Activated CD4-positive, CD25-positive, alpha-beta regulatory T cell treated with anti-CD3 and anti-CD28 coated beads, Interleukin-2, amount 50 U/mL, for 24 hours (primary cell): ENCODE results near the gene SNX21.
A peak's percentile ranks its signal among the peaks of the same experiment; 100 is the strongest.
"Not testable (repeated sequence)": the region's sequence is repeated elsewhere in the genome, so short reads cannot be mapped to it uniquely, and the experiment has no call there.

Experiments
- ATAC-seq, 2 donors: fragments of 150-1000 bp; cut with Tn5 transposase; one replicate each; pipeline ENCODE4 v1.10.0; 2021; ENCODE audit warnings: mild to moderate bottlenecking in 1 of 2, moderate library complexity in 1 of 2

Gene SNX21, protein sequence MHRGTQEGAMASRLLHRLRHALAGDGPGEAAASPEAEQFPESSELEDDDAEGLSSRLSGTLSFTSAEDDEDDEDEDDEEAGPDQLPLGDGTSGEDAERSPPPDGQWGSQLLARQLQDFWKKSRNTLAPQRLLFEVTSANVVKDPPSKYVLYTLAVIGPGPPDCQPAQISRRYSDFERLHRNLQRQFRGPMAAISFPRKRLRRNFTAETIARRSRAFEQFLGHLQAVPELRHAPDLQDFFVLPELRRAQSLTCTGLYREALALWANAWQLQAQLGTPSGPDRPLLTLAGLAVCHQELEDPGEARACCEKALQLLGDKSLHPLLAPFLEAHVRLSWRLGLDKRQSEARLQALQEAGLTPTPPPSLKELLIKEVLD

DNA sequence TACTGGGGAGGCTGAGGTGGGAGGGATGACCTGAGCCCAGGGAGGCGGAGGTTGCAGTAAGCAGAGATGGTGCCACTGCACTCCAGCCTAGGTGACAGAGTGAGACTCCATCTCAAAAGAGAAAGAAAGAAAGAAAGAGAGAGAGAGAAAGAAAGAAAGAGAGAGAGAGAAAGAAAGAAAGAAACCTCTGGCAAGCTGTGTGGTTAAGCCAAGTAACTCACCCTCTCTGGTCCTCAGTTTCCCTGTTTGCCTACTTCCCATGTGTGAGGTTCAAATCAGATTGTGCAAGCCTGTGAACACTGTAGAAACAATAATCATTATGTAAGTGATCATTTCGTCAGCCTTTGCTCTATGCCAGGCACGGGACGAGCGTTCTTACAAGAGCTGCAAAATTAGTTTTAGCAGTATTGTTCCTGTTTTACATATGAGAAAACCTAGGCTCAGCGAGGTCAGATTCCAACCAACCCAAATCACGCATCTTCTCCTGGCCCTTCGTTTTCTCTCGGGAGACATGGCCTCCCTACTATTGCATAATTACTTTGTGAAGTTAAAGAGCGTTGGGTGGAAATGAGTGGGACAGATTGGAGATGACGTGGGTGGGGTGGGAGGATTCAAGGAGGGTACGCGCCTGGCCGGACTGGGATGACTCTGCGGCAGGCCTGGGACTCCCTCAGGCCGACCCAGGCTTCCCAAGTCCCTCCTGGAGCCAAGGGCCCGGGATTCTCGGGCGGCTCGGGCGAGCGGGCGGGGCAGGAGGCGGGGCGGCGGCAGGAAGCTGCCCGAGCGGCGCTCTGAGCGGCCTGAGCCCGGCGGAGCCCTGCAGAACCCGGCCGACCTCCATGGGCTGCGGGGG lies at the start of gene SNX21:
TSS of gene SNX21 (plus strand) at position 770 of the 853 bp plus-strand sequence. CDS start 121 bp downstream, outside the sequence.
- ATAC-seq, result peak; percentile 53 to 63

DNA sequence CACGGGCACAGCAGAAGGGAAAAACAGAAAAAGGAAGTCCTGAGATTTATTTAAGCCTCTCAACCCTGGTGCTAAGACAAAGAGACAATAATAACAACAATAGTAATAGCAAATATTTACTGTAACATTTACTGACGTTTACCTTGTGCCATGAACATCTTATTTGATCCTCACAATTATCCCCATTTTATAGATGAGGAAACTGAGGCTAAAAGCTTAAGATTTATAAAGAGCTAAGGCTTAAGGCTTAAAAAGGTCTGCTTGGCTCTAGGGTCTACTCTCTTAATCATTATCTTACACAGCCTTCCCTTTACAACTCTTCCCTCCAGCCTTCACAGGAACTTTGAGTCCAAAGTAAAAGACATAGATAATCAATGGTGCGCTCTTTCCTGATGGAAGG lies 45.2 kb upstream of the SNX21 start:
- ATAC-seq, result no peak

DNA sequence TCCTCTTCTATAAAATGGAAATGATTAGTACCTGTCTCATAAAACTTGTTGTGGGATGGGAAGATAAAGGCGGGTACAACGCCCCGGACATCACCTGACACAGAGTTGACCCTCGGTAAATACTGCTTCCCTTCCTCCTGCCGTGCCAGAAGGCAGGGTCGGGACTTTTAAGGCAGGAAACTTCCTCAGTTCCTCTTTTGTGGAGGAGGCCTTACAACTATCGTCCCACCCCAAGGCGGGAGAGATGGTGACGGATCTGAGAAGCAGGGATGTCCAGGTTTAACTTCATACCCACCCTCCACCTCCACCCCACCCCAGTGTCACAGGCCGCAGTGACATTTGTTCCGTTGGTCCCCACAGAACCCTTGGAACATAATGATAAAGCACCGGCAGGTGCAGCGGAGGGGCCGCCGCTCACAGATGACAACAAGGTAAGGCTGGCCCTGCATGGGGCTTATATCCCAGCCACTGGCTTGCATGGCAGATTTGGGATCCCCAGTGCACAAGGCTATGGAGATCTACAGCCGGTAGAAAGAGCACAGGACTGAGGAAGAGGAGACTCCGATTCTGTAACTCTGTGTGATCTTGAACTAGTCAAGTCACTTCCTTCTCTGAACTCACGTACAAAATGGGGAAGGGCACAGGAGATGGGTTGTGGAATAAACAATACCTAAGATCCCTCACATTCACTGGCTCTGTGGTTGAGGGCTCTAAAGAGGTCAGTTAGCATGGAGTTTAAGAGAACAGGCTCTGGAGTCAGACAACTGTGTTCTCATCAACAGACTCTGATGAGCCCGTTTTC lies 41.1 kb upstream of the SNX21 start:
- ATAC-seq, result no peak

DNA sequence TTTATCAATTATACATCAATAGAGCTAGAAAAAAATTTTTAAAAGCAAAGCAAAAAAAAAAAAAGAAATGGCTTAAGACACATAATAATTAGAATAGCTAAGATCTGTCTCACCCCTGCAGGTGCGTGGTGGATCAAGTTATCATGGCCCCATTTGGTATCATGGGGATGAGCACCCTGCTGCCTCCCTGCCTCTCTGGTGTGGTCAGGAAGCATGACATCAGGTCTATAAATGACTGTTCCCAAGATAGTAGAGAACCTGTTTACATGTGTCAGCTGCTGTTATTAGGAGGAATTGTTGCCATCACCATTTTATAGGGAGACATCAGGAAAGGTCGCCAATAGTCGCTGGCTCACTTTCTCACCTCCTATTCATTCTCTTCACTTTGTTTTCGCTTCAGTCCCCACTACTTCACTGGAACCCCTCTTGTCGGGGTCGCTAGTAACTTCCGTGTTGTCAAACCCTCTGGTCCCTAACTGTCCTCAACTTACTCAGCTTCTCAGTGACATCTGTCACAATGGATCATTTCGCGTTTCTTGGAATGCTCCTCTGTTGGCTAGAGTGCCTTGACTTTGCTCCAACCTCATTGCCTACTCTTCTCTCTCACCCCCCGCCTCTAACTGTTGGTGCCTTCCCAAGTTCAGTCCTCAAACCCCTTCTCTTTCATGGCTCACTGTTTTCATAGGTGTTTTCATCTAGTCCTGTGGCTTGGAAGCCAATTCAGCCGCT lies 37.1 kb upstream of the SNX21 start:
- no peak for ATAC-seq

DNA sequence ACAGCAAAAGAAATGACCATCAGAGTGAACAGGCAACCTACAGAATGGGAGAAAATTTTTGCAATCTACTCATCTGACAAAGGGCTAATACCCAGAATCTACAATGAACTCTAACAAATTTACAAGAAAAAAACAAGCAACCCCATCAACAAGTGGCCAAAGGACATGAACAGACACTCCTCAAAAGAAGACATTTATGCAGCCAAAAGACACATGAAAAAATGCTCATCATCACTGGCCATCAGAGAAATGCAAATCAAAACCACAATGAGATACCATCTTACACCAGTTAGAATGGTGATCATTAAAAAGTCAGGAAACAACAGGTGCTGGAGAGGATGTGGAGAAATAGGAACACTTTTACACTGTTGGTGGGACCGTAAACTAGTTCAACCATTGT lies 36.1 kb upstream of the SNX21 start:
- ATAC-seq, result not testable (repeated sequence)

DNA sequence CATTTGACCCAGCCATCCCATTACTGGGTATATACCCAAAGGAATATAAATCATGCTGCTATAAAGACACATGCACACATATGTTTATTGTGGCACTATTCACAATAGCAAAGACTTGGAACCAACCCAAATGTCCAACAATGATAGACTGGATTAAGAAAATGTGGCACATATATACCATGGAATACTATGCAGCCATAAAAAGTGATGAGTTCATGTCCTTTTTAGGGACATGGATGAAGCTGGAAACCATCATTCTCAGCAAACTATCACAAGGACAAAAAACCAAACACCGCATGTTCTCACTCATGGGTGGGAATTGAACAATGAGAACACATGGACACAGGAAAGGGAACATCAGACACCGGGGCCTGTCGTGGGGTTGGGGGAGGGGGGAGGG lies 35.6 kb upstream of the SNX21 start:
- ATAC-seq, result not testable (repeated sequence)

DNA sequence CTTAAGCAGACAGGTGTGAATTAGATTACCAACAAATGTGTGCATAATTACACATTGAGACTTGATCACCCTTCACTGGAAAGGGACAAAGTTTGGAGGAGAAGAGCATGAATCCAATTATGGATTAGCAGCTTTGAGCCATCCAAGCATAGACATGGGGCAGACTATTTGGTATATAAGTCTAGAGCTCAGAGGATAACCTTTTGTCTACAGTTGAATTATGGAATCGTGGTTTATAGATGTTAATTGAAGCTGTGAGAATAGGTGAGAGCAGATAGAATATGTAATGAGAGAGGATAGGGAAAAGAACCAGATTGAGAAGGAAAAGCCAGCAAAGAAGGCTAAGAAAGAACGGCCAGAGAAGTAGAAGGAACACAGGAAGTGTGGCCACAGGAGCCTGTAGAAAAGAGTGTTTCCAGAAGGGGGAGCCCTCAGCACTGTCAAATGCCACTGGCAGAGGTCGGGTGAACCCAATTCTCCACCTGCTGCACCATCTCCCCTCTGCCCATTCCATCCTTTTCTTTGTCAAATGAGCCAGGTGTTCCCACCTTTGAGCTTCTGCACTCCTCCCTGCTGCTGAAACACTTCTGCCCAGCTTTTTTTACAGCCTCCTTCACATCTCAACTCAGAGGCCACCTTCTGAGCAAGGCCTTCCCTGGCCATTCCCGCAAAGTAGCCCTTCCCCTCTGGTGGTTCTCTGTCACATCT lies 34.5 kb upstream of the SNX21 start:
- ATAC-seq, result peak; percentile 84 to 85

DNA sequence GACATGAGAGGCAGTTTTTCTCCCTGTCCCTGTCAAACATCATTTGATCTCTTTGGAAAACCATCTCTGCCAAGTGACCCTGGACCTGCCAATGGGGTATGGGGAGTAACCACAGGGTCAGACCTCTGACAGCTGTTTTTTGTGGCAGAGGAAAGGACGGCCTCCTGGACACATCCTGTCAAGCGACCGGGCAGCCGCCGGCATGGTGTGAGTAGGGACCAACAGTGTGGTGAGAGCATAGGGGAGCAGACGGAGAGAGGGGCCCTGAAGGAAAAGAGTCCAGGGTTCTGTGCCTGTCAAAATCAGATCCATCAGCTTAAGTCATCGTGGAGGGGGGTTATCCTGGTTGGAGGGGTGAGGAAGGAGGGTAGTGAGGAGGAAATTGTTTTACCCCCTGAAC lies 31.7 kb upstream of the SNX21 start:
- ATAC-seq, result no peak

DNA sequence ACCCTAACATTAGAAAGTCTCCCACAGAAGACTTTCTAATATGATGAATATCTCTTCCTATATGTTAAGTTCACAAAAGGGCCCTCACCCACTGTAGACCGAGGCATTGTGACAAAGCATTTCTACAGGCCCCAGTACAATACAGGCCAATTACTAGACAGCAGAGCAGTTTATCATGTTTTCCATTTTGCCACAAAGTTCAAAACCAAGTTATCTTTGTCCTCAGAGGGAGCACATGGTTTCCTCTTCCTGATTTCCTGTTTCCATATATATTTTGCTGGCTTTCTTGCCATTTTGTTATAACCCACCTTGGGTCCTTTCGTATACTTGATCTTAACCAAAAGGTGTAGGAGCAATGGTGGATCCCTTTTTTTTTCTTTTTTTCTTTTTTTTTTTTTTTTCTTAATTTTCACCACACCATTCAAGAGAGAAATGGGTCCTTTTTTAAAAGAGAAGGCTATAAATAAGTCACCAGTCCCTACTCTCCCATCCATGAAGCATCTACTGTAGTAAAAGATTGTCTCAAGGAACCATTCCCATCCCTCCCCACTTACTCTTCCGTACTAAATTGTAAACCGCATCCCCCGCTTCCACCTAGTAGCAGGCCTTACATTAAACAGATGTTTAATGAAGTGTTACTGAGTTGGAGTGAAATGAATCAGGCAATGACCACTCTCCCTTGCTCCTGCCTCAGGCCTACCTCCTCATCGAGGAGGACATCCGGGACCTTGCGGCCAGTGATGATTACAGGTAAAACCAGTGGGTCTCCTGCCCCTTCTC lies 23.2 kb upstream of the SNX21 start:
- no peak for ATAC-seq

DNA sequence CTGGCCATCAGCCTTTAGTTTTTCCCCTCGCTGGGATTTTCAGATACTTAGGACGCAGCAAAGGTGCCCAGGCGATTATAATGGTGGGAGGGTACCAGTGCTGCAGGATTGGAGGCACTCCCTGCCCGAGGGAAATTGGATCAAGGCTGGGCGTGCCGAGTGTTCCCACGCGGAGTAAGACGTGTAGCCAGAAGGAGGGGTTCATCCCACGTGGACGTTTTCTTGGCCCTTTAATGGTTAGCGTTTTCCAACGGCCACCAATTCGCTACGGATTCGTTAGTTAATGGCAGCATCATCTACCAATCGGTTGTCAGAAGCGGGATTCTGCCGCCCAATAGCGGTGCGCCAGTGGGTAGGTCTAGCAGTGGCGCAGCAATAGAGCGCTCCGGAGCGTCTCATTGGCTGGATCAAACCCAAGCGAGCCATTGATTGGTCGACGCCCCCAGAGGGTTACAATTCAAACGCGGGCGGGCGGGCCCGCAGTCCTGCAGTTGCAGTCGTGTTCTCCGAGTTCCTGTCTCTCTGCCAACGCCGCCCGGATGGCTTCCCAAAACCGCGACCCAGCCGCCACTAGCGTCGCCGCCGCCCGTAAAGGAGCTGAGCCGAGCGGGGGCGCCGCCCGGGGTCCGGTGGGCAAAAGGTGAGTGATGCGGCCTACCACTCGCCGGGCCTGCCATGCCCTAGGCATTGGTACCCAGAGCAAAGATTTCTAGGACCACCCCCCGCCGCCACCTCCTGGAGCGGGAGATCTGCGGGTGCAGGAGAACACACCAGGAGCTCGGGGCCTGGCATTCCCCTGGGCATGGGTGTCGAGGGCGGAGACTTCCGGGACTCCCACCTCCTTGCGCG lies 21.2 kb upstream of the SNX21 start, which contains the start of gene UBE2C:
TSS of gene UBE2C (plus strand) at position 488 of the 849 bp plus-strand sequence. CDS start at position 540, 52 bp downstream.
- ATAC-seq, result peak; percentile 100

DNA sequence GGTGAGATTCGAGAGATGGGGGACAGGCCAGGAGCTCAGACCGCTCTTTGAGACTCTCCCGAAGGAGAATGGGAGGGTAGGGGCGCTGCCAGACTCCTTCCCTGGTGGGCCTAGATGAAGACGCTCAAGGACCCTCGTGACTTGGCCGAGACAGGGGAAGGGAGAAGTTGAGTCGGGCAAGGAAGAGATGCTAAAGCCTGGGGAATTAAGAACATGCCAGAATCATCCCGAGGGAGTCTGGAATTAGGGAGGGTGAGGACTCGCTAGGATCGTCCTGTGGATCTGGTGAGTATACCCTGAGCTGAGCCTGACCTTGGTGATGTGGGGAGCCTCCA lies 20.6 kb upstream of the SNX21 start:
- ATAC-seq, result no peak

DNA sequence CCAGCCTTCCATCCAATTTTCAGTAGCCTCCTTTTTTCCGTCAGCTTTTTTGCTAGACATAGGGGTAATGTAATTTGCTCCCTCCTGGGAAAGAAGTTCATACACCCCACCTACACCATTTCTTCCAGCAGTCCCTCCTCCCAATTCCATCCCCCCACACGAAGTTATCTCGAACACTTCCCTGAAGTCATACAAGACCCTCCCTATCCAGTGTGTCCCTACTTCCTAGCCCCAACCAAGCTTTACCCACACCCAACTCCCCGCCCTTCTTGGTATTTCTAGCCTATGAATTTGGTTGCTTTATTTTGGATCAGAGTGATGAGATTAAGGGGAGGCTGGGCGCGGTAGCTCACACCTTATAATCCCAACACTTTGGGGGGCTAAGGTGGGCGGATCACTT lies 20.1 kb upstream of the SNX21 start:
- ATAC-seq, result no peak

DNA sequence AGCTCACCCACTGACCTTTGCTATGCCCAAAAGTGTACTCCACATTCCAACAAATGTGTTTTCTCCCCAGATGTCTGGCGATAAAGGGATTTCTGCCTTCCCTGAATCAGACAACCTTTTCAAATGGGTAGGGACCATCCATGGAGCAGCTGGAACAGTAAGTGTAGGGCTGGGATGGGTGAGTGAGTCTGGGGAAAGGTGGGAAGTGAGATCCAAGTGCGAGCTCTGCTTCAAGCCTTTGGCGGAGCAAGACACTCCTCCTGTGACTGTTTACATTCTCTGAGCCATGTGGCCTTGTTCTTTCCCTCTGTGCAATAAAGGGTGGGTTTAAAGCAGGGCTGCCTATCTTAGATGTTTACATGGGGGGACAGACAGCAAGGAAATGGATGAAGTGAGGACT lies 19.3 kb upstream of the SNX21 start:
- no peak for ATAC-seq

DNA sequence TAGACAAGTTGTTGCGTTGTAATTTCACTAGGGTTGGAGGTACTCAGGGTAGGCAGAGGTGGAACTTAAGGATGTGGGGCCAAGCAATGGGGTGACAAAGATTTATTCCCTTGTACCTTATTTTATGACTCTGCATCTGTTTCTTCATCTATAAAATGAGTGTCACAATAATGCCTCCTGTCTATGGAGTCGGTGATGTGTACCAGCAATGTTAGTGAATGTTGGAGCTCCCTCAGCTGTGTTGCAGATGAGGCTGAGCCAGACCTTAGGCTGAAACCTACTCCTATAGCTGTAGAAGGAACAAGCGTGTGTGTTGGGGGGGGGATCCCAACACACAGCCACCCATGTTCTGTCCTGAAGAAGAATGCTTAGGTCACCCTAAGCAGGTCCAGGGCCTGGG lies 16.6 kb upstream of the SNX21 start:
- no peak for ATAC-seq

DNA sequence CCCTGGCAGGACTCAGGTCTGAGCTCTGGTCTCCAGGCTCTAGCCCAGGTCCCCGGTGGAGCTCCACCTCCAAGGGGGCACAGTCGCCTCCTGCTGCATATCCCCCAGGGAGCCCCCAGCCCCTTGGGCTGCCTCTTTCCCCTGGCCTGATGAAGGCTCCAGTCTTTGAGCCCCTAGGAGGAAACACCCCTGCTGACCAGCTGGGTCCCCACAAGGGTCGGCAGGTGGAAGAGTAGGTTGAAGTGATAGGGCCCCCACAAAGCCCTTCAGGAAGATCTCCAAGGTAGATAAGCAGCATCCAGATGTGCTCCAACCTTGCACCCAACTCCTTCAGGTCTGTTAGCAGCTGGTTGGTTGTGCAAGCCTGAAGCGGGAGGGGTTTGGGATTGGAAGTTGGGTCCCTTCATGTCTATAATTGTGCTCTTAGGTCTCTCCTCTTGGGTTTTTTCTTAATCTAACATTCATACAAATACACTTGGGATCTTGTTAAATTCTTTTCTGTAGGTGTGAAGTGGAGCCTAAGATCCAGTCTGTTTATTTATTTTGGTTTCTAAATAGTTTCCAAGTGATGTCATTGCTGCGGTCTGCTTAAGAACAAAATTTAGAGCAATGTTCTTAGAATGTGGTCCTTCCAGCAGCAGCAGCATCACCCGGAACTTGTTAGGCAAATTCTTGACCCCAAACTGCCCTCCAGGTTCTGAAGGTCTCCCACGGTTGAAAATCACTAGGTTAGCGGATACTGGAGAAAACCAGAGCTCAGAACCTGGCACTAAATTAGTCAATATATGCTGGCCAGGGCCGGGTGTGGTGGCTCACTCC lies 16.0 kb upstream of the SNX21 start:
- no peak for ATAC-seq

DNA sequence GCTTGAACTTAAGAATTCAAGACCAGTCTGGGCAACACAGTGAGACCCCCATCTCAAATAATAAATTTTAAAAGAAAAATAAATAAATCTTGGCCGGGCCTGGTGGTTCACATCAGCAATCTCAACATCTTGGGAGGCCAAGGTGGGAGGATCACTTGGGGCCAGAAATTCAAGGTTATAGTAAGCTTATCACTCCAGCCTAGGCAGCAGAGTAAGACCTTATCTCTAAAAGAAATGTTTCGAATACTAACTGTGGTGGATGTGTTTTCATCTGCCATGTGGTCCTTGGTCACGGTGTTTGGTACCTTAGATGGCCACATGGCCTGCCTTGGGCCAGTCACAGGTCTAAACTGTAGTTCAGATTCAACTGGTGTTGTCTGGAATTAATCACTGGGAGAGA lies 15.4 kb upstream of the SNX21 start:
- ATAC-seq, result no peak

DNA sequence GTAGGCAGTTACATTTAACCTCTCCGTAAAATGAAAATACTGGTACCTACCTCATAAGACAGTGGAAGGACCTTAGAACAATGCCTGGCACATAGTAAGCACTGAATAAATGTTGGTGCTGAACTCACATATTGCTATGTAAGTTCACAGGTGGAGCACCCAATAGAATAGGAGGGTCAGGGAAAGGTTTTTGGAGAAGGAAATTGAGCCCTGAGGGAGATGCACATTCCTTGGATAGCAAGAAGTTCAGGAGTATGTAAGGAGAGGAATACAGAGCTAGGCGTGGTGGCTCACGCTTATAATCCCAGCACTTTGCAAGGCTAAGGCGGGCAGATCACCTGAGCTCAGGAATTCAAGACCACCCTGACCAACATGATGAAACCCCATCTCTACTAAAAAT lies 14.1 kb upstream of the SNX21 start:
- ATAC-seq, result no peak

DNA sequence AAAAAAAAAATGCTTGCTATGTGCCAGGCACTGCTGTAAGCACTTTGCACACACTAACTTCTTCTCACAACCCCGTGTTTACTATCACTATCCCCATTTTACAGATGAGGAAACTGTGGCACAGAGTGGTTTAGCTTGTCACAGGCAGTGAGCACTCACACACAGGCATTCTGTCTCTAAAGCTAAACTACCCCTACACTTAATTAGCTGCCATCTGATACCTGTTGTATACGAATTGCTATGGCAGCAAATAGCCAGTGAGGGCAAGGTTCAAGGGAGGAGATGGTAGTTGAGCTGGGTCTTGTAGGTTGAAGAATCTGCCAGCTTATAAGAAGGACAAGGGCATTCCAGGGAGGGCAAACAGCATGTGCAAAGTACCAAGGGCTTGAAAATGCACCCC lies 11.7 kb upstream of the SNX21 start:
- no peak for ATAC-seq

DNA sequence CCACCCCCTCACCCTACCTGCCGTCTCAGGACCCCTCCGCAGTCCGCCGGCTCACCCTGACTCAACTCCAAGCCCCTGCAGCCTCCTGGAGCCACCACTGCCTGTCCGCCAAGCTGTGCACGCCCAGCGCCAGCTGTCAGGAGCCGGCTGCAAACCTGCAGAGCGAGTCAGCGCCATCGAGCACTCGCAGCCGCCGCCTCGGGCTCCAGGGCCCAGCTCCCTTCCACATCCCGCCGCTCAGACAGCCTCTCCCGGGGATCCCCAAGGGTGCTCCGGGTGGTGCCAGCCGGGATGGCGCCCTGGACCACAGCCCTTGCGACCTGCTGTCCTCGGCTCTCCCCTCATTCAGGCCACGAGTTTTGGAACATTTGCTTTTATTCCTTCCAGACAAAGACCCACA lies 10.7 kb upstream of the SNX21 start:
- no peak for ATAC-seq
